ENCODE results near the gene ACE.

Gene ACE

GRCh38 chr17:63476854-63477479 is at the start of gene ACE:
TSS of gene ACE (plus strand) at chr17:63477061. CDS start at chr17:63477095, 34 bp downstream.
- peak; percentile 31 to 68 for DNase-seq

- DNase-seq, result no peak
Measured at GRCh38 chr17:63429766-63430165, 47.1 kb upstream of the ACE start.

GRCh38 chr17:63430223-63430622 is 46.6 kb upstream of the ACE start:
- no peak for DNase-seq

- no peak for DNase-seq
Measured at GRCh38 chr17:63431618-63431938, 45.3 kb upstream of the ACE start.

- no peak for DNase-seq
Measured at GRCh38 chr17:63431939-63432804, 44.7 kb upstream of the ACE start.

GRCh38 chr17:63433746-63434591 is 42.9 kb upstream of the ACE start:
- DNase-seq, result no peak

- DNase-seq, result no peak
Measured at GRCh38 chr17:63434951-63435571, 41.8 kb upstream of the ACE start.

- DNase-seq, result peak; percentile 53 to 61
Measured at GRCh38 chr17:63435681-63436522, 41.0 kb upstream of the ACE start.

GRCh38 chr17:63436523-63437110 is 40.2 kb upstream of the ACE start:
- no peak for DNase-seq

GRCh38 chr17:63437287-63438091 is 39.4 kb upstream of the ACE start:
- DNase-seq, result no peak

- DNase-seq, result no peak
Measured at GRCh38 chr17:63438092-63439051, 38.5 kb upstream of the ACE start.

GRCh38 chr17:63439687-63440086 is 37.2 kb upstream of the ACE start:
- no peak for DNase-seq

GRCh38 chr17:63440127-63440769 is 36.6 kb upstream of the ACE start:
- DNase-seq, result no peak

- no peak for DNase-seq
Measured at GRCh38 chr17:63440770-63441335, 36.0 kb upstream of the ACE start.

- no peak for DNase-seq
Measured at GRCh38 chr17:63441654-63442053, 35.2 kb upstream of the ACE start.

GRCh38 chr17:63442074-63442473 is 34.8 kb upstream of the ACE start:
- no peak for DNase-seq

GRCh38 chr17:63442549-63443035 is 34.3 kb upstream of the ACE start:
- DNase-seq, result no peak

- DNase-seq, result no peak
Measured at GRCh38 chr17:63443053-63443452, 33.8 kb upstream of the ACE start.

GRCh38 chr17:63444457-63444856 is 32.4 kb upstream of the ACE start:
- no peak for DNase-seq

Measured in NCI-H187 (cell line).